HepG2 (cell line): ENCODE results near the gene WDR3. TPM values are rescaled to one million over a fixed set of nuclear protein-coding genes. Genes with fewer than 3 reads are reported as not detected.

Experiments used
- ATAC-seq: fragments of 200-7000 bp; cut with Tn5 transposase; 3 replicates; pipeline ENCODE4 v1.9.1; 2020; ENCODE audit warnings: mild to moderate bottlenecking, moderate library complexity
- BruUV-seq: library from RNA; stranded (reverse); fragments of 400-500 nt; replicated peaks from 2 replicates; lab custom pipeline; 2021; lab: Mats Ljungman, UMichigan
- CTCF ChIA-PET: fragments of 300-600 bp; formaldehyde crosslinking; extraction: SDS; loops from one replicate; lab custom pipeline; 2021; ENCODE audit warnings: low total read pairs, inconsistent platforms, low intra/inter-chr PET ratio; lab: Yijun Ruan, JAX
- POLR2A ChIA-PET: fragments of 350-600 bp; sonication (Branson Sonifier 250); formaldehyde crosslinking; loops from one replicate; lab custom pipeline; 2020; ENCODE audit warnings: antibody characterized with exemption, inconsistent platforms; lab: Yijun Ruan, JAX
- DNase-seq: peaks from one replicate; pipeline ENCODE4 v3.0.0-alpha.2; 2015; ENCODE audit warnings: low spot score
- FAIRE-seq: peaks from 3 replicates; lab custom pipeline; 2011; peaks lifted over from hg19 to GRCh38; lab: Jason Lieb, UNC
- H2AFZ ChIP-seq: one replicate; pipeline ENCODE4 v1.6.1; 2011; ENCODE audit warnings: low read length, inconsistent platforms
- H3K27ac ChIP-seq: fragments of 300-600 bp; 3 replicates; pipeline ENCODE4 v1.8.0; 2011; ENCODE audit warnings: mixed run types, mild to moderate bottlenecking, mixed read lengths, low read length, inconsistent platforms; ENCODE audit not compliant: insufficient read depth; ENCODE audit errors: extremely low read length
- H3K27me3 ChIP-seq, 2 experiments: fragments of 200-600 bp in 1 of 2; 2 replicates in 1 of 2; 3 replicates in 1 of 2; pipeline versions ENCODE4 v1.6.0 to v1.8.0; 2011; ENCODE audit warnings: low read length in 2 of 2, mild to moderate bottlenecking in 2 of 2, moderate library complexity in 2 of 2, inconsistent platforms in 1 of 2; ENCODE audit not compliant: insufficient read depth in 2 of 2, control insufficient read depth in 1 of 2
- H3K36me3 ChIP-seq, 2 experiments: fragments of 200-600 bp in 1 of 2; replicated peaks in 1 of 2; 2 replicates in 1 of 2; 3 replicates in 1 of 2; pipeline versions ENCODE4 v1.5.1 to v1.8.0; 2011; ENCODE audit warnings: low read length in 2 of 2, inconsistent platforms in 1 of 2; ENCODE audit not compliant: insufficient read depth in 2 of 2, control insufficient read depth in 1 of 2
- H3K4me1 ChIP-seq: 2 replicates; pipeline ENCODE4 v1.5.1; 2012; ENCODE audit warnings: low read length, inconsistent platforms; ENCODE audit not compliant: insufficient read depth
- H3K4me2 ChIP-seq: 2 replicates; pipeline ENCODE4 v1.6.0; 2011; ENCODE audit warnings: low read depth, low read length, inconsistent platforms
- H3K4me3 ChIP-seq, 3 experiments: fragments of 200-600 bp in 1 of 3; sonication (generic), shearing (Covaris generic) in 1 of 3; replicated peaks in 1 of 3; 2 replicates each; pipeline ENCODE4 v1.5.1; 2011 to 2016; ENCODE audit warnings: low read length in 3 of 3, inconsistent platforms in 2 of 3, low read depth in 2 of 3, mild to moderate bottlenecking in 2 of 3, control low read depth in 1 of 3, mixed read lengths in 1 of 3; ENCODE audit not compliant: insufficient read depth in 1 of 3
- H3K79me2 ChIP-seq: one replicate; pipeline ENCODE4 v1.6.1; 2011; ENCODE audit warnings: low read length, inconsistent platforms; ENCODE audit not compliant: insufficient read depth
- H3K9ac ChIP-seq: 2 replicates; pipeline ENCODE4 v1.6.0; 2011; ENCODE audit warnings: mild to moderate bottlenecking, low read depth, low read length, inconsistent platforms; ENCODE audit not compliant: insufficient read depth
- H3K9me3 ChIP-seq: 2 replicates; pipeline ENCODE4 v1.5.1; 2012; ENCODE audit warnings: mild to moderate bottlenecking, low read length
- H4K20me1 ChIP-seq: 2 replicates; pipeline ENCODE4 v1.6.0; 2011; ENCODE audit warnings: inconsistent platforms, mild to moderate bottlenecking, low read length, moderate library complexity; ENCODE audit not compliant: insufficient read depth
- DMAP1 ChIP-seq: IDR thresholded peaks from 2 replicates; pipeline ENCODE4 v1.6.1; 2016
- ZNF160 ChIP-seq: sonication (generic); formaldehyde crosslinking; IDR thresholded peaks from 2 replicates; pipeline ENCODE4 v1.8.0; 2022; ENCODE audit warnings: mild to moderate bottlenecking, inconsistent platforms, missing genetic modification reagents
- ZNF501 ChIP-seq: sonication (generic); formaldehyde crosslinking; IDR thresholded peaks from 2 replicates; pipeline ENCODE4 v1.5.1; 2020; ENCODE audit warnings: mild to moderate bottlenecking, moderate library complexity, missing genetic modification reagents
- WGBS: methylation state at CpG from one replicate; pipeline ENCODE4 v1.1.6; 2017; ENCODE audit warnings: low lambda C conversion rate; 5-methylcytosine and 5-hydroxymethylcytosine counted together
- in situ Hi-C: cut with HindIII; loops from 2 replicates; pipeline ENCODE4 v1.10.0; 2017; ENCODE audit warnings: low pct_unique_long_range_greater_than_20kb; ENCODE audit not compliant: extremely low pct_ligation_motif_present
- intact Hi-C: fragments of 100-400 bp; cut with micrococcal nuclease; formaldehyde crosslinking; loops from one replicate; pipeline ENCODE4 v1.10.0; 2022; ENCODE audit not compliant: unreplicated experiment
- polyA plus RNA-seq, 8 experiments: library from polyadenylated mRNA; depleted of rRNA in 3 of 8; stranded (reverse) in 7 of 8; unstranded in 1 of 8; fragments of >200 nt; fragmentation: Illumina TruSeq in 4 of 8; extraction: Trizol in 4 of 8; gene quantifications; 2 replicates each; pipeline versions ENCODE4 v1.2.1 to v1.2.3, GENCODE V29; 2011 to 2016; ENCODE audit warnings: low read depth in 4 of 8, missing spikeins in 1 of 8, mixed read lengths in 1 of 8; ENCODE audit not compliant: insufficient read depth in 1 of 8
- total RNA-seq, 5 experiments: library from RNA; depleted of rRNA; stranded (reverse); fragments of >200 nt; fragmentation: Illumina TruSeq; extraction: Trizol; gene quantifications; 2 replicates each; pipeline ENCODE4 v1.2.3, GENCODE V29; 2016; ENCODE audit warnings: low read depth in 1 of 5
- TF ChIP-seq, protein P1 (sequence below): sonication (generic); formaldehyde crosslinking; IDR thresholded peaks from 2 replicates; pipeline ENCODE4 v1.8.0; 2022; ENCODE audit warnings: mild to moderate bottlenecking, missing genetic modification reagents; ENCODE audit not compliant: insufficient replicate concordance
- TF ChIP-seq, protein P2 (sequence below): sonication (generic); formaldehyde crosslinking; IDR thresholded peaks from 2 replicates; pipeline ENCODE4 v1.4.0; 2020; ENCODE audit warnings: missing genetic modification reagents
- TF ChIP-seq, protein P3 (sequence below): sonication (generic); formaldehyde crosslinking; IDR thresholded peaks from 2 replicates; pipeline ENCODE4 v1.4.0; 2020; ENCODE audit warnings: missing genetic modification reagents
- TF ChIP-seq, protein P4 (sequence below): sonication (generic); formaldehyde crosslinking; IDR thresholded peaks from 2 replicates; pipeline ENCODE4 v1.4.0; 2020; ENCODE audit warnings: low read depth, mild to moderate bottlenecking, missing genetic modification reagents
- TF ChIP-seq, protein P5 (sequence below): sonication (generic); formaldehyde crosslinking; IDR thresholded peaks from 2 replicates; pipeline ENCODE4 v1.5.0; 2020; ENCODE audit warnings: missing genetic modification reagents

WDR3 gene
- total and polyA plus RNA-seq, 2 of the 13 experiments (the other 11 are each of a cell fraction or from before 2014, with no cell fraction given): 15.9 to 55.5 TPM

DNA sequence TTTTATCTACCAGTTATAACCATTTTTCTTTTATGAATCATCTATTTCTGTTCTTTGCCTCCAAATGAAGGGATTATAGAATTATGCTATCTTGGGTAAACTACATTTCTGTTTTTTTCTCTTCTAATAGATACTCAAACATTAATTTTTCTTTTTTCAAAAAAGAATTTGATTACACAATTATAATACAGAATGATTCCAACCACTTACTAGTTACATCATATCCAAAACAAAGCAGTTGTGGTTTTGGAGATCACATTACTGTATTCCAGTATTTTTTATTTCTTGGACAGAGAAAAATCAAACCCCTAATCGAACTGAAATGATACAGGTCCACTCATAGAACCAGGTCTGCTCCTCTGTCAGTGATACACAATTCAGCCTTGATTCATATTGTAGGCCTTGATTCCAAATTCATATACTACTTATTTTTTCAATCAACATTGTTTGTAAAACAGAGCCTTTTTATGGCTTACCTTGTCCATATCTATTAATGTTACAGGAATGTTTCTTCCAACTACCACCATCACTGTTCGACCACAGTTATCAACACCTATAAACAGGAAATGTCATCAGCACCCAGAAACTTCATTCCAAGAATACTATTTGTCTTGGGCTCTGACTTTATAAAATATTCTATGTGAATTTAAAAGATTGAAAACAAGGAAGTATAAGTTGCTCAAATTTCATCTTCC is 43.3 kb upstream of the WDR3 start (continued):
- TF ChIP-seq, protein P1, sequence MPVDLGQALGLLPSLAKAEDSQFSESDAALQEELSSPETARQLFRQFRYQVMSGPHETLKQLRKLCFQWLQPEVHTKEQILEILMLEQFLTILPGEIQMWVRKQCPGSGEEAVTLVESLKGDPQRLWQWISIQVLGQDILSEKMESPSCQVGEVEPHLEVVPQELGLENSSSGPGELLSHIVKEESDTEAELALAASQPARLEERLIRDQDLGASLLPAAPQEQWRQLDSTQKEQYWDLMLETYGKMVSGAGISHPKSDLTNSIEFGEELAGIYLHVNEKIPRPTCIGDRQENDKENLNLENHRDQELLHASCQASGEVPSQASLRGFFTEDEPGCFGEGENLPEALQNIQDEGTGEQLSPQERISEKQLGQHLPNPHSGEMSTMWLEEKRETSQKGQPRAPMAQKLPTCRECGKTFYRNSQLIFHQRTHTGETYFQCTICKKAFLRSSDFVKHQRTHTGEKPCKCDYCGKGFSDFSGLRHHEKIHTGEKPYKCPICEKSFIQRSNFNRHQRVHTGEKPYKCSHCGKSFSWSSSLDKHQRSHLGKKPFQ: no peak
- TF ChIP-seq DMAP1: no peak

DNA sequence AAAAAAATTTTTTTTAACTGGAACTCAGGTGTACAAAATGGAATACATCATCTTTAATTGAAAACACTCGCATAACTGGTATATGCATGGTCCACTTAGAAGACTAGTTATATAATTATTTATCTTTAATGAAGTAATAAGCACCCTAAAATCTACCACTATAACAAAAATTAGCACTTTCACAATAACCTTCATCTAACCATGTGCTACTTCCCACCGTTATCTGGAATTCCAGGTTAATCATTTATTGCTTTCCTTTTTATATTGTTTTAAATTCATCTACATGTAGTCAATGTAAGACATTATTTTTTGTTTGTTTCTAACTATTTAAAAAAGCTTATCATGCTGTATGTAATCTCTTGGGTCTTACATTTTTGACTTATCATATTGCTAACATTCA is 39.1 kb upstream of the WDR3 start:
- FAIRE-seq: no peak
- TF ChIP-seq ZNF501 (CRISPR knock-in tag) (no peak), ZNF160 (CRISPR knock-in tag) (no peak)
- TF ChIP-seq, protein P2, sequence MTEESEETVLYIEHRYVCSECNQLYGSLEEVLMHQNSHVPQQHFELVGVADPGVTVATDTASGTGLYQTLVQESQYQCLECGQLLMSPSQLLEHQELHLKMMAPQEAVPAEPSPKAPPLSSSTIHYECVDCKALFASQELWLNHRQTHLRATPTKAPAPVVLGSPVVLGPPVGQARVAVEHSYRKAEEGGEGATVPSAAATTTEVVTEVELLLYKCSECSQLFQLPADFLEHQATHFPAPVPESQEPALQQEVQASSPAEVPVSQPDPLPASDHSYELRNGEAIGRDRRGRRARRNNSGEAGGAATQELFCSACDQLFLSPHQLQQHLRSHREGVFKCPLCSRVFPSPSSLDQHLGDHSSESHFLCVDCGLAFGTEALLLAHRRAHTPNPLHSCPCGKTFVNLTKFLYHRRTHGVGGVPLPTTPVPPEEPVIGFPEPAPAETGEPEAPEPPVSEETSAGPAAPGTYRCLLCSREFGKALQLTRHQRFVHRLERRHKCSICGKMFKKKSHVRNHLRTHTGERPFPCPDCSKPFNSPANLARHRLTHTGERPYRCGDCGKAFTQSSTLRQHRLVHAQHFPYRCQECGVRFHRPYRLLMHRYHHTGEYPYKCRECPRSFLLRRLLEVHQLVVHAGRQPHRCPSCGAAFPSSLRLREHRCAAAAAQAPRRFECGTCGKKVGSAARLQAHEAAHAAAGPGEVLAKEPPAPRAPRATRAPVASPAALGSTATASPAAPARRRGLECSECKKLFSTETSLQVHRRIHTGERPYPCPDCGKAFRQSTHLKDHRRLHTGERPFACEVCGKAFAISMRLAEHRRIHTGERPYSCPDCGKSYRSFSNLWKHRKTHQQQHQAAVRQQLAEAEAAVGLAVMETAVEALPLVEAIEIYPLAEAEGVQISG (CRISPR knock-in tag): no peak
- TF ChIP-seq, protein P3, sequence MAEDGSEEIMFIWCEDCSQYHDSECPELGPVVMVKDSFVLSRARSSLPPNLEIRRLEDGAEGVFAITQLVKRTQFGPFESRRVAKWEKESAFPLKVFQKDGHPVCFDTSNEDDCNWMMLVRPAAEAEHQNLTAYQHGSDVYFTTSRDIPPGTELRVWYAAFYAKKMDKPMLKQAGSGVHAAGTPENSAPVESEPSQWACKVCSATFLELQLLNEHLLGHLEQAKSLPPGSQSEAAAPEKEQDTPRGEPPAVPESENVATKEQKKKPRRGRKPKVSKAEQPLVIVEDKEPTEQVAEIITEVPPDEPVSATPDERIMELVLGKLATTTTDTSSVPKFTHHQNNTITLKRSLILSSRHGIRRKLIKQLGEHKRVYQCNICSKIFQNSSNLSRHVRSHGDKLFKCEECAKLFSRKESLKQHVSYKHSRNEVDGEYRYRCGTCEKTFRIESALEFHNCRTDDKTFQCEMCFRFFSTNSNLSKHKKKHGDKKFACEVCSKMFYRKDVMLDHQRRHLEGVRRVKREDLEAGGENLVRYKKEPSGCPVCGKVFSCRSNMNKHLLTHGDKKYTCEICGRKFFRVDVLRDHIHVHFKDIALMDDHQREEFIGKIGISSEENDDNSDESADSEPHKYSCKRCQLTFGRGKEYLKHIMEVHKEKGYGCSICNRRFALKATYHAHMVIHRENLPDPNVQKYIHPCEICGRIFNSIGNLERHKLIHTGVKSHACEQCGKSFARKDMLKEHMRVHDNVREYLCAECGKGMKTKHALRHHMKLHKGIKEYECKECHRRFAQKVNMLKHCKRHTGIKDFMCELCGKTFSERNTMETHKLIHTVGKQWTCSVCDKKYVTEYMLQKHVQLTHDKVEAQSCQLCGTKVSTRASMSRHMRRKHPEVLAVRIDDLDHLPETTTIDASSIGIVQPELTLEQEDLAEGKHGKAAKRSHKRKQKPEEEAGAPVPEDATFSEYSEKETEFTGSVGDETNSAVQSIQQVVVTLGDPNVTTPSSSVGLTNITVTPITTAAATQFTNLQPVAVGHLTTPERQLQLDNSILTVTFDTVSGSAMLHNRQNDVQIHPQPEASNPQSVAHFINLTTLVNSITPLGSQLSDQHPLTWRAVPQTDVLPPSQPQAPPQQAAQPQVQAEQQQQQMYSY (CRISPR knock-in tag): no peak
- TF ChIP-seq, protein P4, sequence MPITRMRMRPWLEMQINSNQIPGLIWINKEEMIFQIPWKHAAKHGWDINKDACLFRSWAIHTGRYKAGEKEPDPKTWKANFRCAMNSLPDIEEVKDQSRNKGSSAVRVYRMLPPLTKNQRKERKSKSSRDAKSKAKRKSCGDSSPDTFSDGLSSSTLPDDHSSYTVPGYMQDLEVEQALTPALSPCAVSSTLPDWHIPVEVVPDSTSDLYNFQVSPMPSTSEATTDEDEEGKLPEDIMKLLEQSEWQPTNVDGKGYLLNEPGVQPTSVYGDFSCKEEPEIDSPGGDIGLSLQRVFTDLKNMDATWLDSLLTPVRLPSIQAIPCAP (CRISPR knock-in tag): no peak
- TF ChIP-seq, protein P5, sequence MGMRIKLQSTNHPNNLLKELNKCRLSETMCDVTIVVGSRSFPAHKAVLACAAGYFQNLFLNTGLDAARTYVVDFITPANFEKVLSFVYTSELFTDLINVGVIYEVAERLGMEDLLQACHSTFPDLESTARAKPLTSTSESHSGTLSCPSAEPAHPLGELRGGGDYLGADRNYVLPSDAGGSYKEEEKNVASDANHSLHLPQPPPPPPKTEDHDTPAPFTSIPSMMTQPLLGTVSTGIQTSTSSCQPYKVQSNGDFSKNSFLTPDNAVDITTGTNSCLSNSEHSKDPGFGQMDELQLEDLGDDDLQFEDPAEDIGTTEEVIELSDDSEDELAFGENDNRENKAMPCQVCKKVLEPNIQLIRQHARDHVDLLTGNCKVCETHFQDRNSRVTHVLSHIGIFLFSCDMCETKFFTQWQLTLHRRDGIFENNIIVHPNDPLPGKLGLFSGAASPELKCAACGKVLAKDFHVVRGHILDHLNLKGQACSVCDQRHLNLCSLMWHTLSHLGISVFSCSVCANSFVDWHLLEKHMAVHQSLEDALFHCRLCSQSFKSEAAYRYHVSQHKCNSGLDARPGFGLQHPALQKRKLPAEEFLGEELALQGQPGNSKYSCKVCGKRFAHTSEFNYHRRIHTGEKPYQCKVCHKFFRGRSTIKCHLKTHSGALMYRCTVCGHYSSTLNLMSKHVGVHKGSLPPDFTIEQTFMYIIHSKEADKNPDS (CRISPR knock-in tag): no peak

More for the DNA sequence above, 39.1 kb upstream of the WDR3 start:
- ChIA-PET POLR2A (no interaction called here), CTCF (no interaction called here)
- no peak overlapping the region for H3K4me3 ChIP-seq
- H3K79me2 ChIP-seq: no peaks in the 10 kb centered on the region
- no peak for DNase-seq
- no peak overlapping the region for H2AFZ ChIP-seq
- no peaks in the 10 kb centered on the region for H3K9me3 ChIP-seq
- ATAC-seq: no peak
- in situ Hi-C loops: no loop called here
- intact Hi-C loops: no loop called here
- H3K9ac ChIP-seq: no peak overlapping the region
- H3K4me1 ChIP-seq: no peaks in the 10 kb centered on the region
- H3K36me3 ChIP-seq: no peaks in the 10 kb centered on the region; a peak in 3 of 5 replicates
- no peaks in the 10 kb centered on the region for H4K20me1 ChIP-seq
- no peak overlapping the region for H3K4me2 ChIP-seq
- WGBS: 100% methylated on average over 2 of the region's 2 CpGs
- H3K27me3 ChIP-seq: no peaks in the 10 kb centered on the region
- no TSS peak for BruUV-seq
- no peak overlapping the region for H3K27ac ChIP-seq
